ENCODE measurements around the gene RTN4R.

- TF ChIP-seq, protein P1, sequence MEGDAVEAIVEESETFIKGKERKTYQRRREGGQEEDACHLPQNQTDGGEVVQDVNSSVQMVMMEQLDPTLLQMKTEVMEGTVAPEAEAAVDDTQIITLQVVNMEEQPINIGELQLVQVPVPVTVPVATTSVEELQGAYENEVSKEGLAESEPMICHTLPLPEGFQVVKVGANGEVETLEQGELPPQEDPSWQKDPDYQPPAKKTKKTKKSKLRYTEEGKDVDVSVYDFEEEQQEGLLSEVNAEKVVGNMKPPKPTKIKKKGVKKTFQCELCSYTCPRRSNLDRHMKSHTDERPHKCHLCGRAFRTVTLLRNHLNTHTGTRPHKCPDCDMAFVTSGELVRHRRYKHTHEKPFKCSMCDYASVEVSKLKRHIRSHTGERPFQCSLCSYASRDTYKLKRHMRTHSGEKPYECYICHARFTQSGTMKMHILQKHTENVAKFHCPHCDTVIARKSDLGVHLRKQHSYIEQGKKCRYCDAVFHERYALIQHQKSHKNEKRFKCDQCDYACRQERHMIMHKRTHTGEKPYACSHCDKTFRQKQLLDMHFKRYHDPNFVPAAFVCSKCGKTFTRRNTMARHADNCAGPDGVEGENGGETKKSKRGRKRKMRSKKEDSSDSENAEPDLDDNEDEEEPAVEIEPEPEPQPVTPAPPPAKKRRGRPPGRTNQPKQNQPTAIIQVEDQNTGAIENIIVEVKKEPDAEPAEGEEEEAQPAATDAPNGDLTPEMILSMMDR (conservative IDR thresholded peaks at IDR 0.05 in 1 of 2, IDR thresholded peaks at IDR 0.05 in 1 of 2; ENCODE audit: low read depth in 1 of 2, low read length in 2 of 2), result no peak
- no peak for TF ChIP-seq EZH2 (IDR thresholded peaks at IDR 0.05; ENCODE audit: low read length, missing control alignments)
Observed at GRCh38 chr22:20218326-20218872, 49.7 kb downstream of the RTN4R start.

All from fibroblast of lung (primary cell).